AG09319 (cell line): ENCODE results near the gene GPRC5B.

Experiments
- DNase-seq: peaks from one replicate; pipeline ENCODE4 v3.0.0-alpha.2; 2010; ENCODE audit warnings: low read depth; ENCODE audit errors: extremely low read depth
- TF ChIP-seq, protein P1 (sequence below): IDR thresholded peaks from 2 replicates; pipeline ENCODE4 v1.5.1; 2011; ENCODE audit warnings: low read depth, mild to moderate bottlenecking, inconsistent platforms, low read length, moderate library complexity

GPRC5B gene

DNA sequence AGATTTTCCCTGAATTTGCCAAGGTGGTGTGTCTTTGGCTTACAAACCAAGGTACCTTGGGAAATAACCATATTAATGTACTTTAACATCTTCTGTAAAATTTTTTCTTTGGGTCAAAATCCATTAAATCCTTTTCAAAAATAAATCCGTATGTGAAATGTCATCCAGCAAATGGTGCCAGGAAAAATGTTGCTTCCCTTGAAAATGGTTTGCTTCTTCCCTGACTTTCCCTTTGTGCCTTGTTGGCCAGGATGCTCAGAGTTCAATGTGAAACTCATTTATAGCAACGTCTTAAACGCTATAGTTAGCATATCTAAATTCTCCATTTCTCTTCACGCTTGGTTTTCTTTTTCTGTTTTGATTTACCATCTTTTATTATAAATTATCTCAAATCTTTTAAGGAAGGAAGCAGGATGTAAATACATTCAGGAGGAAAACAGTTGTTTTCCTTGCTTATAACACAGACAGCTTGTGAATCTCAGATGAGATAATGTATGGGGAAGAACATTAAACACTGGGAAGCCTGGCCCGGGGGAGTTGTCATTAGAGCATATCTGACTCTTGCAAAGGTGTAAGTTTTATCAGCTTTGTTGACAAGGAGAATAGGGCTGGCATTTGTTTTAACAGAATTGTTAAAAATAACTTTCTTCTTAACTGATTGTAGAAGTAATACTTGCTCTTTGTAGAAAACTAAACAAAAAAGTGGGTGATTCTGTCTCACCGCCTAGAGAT lies 42.1 kb downstream of the GPRC5B start:
- TF ChIP-seq, protein P1, sequence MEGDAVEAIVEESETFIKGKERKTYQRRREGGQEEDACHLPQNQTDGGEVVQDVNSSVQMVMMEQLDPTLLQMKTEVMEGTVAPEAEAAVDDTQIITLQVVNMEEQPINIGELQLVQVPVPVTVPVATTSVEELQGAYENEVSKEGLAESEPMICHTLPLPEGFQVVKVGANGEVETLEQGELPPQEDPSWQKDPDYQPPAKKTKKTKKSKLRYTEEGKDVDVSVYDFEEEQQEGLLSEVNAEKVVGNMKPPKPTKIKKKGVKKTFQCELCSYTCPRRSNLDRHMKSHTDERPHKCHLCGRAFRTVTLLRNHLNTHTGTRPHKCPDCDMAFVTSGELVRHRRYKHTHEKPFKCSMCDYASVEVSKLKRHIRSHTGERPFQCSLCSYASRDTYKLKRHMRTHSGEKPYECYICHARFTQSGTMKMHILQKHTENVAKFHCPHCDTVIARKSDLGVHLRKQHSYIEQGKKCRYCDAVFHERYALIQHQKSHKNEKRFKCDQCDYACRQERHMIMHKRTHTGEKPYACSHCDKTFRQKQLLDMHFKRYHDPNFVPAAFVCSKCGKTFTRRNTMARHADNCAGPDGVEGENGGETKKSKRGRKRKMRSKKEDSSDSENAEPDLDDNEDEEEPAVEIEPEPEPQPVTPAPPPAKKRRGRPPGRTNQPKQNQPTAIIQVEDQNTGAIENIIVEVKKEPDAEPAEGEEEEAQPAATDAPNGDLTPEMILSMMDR = no peak
- no peak for DNase-seq

DNA sequence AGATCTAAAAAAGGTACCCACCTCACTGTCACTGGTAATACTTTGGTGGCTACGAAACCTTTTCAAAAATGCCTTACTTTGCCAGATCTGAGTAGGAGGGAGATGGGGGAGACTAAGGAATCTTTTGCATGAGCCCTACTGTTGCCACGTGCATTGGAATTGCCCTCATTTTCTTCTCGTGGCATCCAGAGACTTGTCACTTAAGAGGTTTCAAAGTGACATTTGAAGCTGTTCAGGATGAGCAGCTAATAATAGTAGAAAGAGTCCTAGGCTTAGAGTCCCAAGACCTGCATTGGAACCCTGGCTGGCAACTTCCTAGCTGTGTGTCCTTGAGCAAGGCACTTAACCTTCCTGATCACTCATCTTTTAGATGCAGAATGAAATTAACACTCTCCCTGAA lies 43.5 kb downstream of the GPRC5B start:
- DNase-seq = no peak
- TF ChIP-seq, protein P1 = no peak

DNA sequence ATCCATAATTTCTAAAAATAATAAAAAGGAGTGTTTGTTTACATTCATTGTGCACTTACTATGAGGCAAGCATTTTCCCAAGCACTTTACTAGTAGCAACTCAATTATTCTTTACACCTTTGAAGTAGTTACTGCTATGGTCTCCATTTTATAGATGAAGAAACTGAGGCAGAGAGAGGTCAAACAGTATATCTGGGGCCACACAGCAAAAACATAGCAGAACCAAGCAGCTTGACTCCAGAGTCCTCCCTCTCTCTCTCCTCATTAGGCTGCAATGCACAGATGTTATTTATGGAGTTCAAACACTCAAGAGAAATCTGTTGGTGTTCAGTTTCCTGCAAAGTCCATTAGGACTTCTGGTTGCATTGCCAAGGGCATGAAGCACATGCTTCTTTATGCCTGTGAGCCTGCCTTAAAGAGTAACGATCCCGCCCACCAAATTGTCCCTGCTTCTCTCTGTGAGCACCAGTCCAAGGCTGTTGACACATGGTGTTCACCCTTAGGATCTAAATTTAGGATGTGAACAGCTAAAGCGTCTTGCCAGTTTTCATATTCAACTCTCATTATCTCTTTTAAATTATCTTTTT lies 44.0 kb downstream of the GPRC5B start:
- no peak for DNase-seq
- TF ChIP-seq, protein P1 = no peak

DNA sequence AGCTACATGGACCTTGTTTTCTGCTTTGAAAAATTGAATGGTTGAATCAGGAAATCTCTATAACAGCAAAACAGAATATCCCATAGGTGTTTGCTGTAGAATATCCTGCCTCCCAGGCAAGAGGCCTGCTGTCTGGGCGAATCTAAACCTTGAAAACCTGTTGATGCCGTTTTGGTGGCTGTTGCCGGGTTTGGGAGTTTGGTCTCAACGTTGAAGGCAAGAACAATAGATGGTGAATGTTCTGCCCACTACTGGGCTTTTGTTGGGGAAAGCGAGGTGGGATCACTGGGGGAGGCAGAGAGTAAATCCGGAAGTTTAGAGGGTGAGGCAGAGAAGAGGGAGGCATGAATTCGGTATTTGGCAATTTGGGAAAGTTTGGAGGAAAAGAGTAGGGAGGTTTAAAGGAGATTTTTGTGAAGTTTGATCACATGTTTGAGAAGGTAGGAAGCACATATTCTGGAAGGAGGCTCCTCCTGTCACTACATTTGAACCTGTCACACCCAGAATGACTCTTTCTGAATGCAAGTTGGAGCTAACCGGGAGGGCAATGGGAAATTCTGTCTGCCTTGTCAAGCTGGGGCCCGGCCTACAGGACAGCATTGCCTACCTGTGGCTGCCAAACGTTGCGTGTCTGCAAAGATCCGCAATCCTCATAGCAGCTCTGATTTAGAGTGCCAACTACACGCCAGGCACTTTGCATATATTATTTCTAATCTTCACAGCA lies 46.5 kb downstream of the GPRC5B start:
- TF ChIP-seq, protein P1 = no peak
- DNase-seq = no peak

DNA sequence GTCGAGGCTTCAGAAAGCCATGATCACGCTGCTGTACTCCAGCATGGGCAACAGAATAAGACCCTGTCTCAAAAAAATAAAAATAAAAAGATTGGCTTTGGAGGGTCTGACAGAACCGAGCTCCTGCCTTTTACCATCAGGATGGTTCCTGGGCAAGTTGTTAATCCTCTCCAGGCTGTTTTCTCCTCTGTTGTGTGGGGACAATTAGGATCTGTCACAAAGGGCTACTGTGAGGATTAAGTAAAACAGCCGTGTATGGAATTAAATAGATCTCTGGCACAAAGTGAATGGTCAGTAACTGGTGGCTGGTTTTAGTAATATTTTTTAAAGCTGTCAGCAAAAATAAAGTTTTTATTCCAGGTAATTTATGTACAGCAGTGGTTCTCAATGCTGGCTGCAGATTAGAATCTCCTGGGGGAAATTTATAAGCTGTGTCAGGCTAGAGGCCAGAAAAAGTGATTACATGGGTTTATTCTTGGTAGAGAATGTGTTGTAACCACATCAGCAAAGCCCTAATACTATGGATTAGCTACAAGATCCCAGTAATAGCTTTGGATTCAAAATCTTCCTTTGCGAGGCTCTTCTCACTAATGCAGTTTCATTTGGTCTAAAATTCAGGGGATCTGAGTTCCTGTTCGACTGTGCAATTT lies 47.2 kb downstream of the GPRC5B start:
- TF ChIP-seq, protein P1 = no peak
- no peak for DNase-seq

DNA sequence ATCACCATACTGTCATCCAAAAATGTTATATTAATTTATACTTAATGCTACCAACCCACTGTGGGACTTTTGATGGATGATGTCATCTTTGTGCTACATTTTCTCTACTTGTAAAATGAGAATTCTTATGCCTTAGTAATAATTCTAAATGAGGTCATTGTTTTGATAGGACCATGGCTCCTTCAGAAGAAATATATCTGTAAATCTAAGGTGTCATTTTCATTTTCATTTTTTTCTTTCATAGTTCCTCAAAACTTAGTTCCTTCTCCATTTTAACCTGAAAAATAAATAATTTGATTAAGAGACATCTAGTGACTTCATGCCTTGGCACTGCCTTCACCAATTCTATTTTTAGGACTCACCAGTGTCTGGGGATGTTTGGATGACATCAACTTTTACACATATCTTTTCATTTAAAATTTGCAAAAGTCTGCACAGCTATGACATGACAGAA lies 48.7 kb downstream of the GPRC5B start:
- no peak for DNase-seq
- TF ChIP-seq, protein P1 = no peak
